Caco-2 (cell line): ENCODE data around the gene PCDHGA12. TPM values are rescaled to one million over a fixed set of nuclear protein-coding genes. Genes with fewer than 3 reads are reported as not detected.

Source experiments
- BruUV-seq: library from RNA; stranded (reverse); fragments of 400-500 nt; replicated peaks from 2 replicates; lab custom pipeline; 2021; lab: Mats Ljungman, UMichigan
- CTCF ChIA-PET: fragments of 300-600 bp; sonication (Branson Sonifier 250); formaldehyde crosslinking; loops from one replicate; lab custom pipeline; 2022; ENCODE audit warnings: antibody characterized with exemption; lab: Charles Lee
- POLR2A ChIA-PET: fragments of 300-600 bp; sonication (Branson Sonifier 250); formaldehyde crosslinking; loops from one replicate; lab custom pipeline; 2022; ENCODE audit warnings: antibody characterized with exemption; lab: Charles Lee
- DNase-seq, 2 experiments: peaks; one replicate each; pipeline versions ENCODE4 v3.0.0 to v3.0.0-alpha.2; 2020 to 2022
- H3K27me3 ChIP-seq: replicated peaks from 2 replicates; pipeline ENCODE4 v1.6.0; 2011; ENCODE audit warnings: low read length; ENCODE audit not compliant: control insufficient read depth, insufficient read depth
- H3K36me3 ChIP-seq: 2 replicates; pipeline ENCODE4 v1.5.1; 2011; ENCODE audit warnings: low read length; ENCODE audit not compliant: control insufficient read depth, insufficient read depth
- H3K4me1 ChIP-seq: fragments of 250-450 bp; sonication (Bioruptor Pico); 2 replicates; pipeline ENCODE4 v1.5.1; 2020; ENCODE audit warnings: mild to moderate bottlenecking
- H3K4me3 ChIP-seq: 2 replicates; pipeline ENCODE4 v1.5.1; 2011; ENCODE audit warnings: low read depth, mild to moderate bottlenecking, control low read depth, low read length
- H3K9me3 ChIP-seq: fragments of 250-450 bp; sonication (Bioruptor Pico); 2 replicates; pipeline ENCODE4 v1.5.1; 2020; ENCODE audit warnings: mild to moderate bottlenecking, moderate library complexity
- H3K27ac Mint-ChIP-seq: one replicate; pipeline ENCODE4 v1.8.0; 2022; ENCODE audit warnings: mixed read lengths; ENCODE audit not compliant: unreplicated experiment
- H3K27me3 Mint-ChIP-seq: one replicate; pipeline ENCODE4 v1.8.0; 2022; ENCODE audit warnings: mixed read lengths; ENCODE audit not compliant: insufficient read depth, unreplicated experiment
- H3K36me3 Mint-ChIP-seq: one replicate; pipeline ENCODE4 v1.8.0; 2022; ENCODE audit warnings: mild to moderate bottlenecking, mixed read lengths; ENCODE audit not compliant: insufficient read depth, unreplicated experiment
- H3K4me1 Mint-ChIP-seq: one replicate; pipeline ENCODE4 v1.8.0; 2022; ENCODE audit warnings: low read depth, mixed read lengths; ENCODE audit not compliant: unreplicated experiment
- H3K4me3 Mint-ChIP-seq: one replicate; pipeline ENCODE4 v1.8.0; 2022; ENCODE audit warnings: mild to moderate bottlenecking, moderate library complexity, mixed read lengths; ENCODE audit not compliant: unreplicated experiment
- H3K9me3 Mint-ChIP-seq: one replicate; pipeline ENCODE4 v1.8.0; 2022; ENCODE audit warnings: mixed read lengths; ENCODE audit not compliant: unreplicated experiment
- intact Hi-C: fragments of 100-400 bp; cut with micrococcal nuclease; formaldehyde crosslinking; loops from one replicate; pipeline ENCODE4 v1.10.0; 2022; ENCODE audit not compliant: unreplicated experiment
- total RNA-seq: library from RNA; stranded (reverse); gene quantifications from 2 replicates; pipeline ENCODE4 v1.2.3, GENCODE V29; 2022
- TF ChIP-seq, protein P1 (sequence below), 2 experiments: fragments of 200-600 bp in 1 of 2; IDR thresholded peaks; 1 replicate in 1 of 2; 2 replicates in 1 of 2; pipeline versions ENCODE4 v1.5.1 to v1.8.0; 2011 to 2022; ENCODE audit warnings: antibody characterized with exemption in 1 of 2, control low read depth in 1 of 2, inconsistent platforms in 1 of 2, low read depth in 1 of 2, low read length in 1 of 2, mild to moderate bottlenecking in 1 of 2, moderate library complexity in 1 of 2; ENCODE audit not compliant: insufficient read depth in 1 of 2, severe bottlenecking in 1 of 2, unreplicated experiment in 1 of 2

The PCDHGA12 gene
- total RNA-seq, 1 experiment from 2014 or later: 0.52 TPM

DNA sequence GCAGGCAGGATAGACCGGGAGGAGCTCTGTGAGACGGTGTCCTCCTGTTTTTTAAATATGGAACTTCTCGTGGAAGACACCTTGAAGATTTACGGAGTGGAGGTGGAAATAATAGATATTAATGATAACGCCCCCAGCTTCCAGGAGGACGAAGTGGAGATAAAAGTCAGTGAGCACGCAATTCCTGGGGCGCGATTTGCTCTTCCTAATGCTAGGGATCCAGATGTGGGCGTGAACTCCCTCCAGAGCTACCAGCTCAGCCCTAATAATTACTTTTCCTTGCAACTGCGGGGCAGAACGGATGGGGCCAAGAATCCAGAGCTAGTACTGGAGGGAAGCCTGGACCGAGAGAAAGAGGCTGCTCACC is 8.8 kb upstream of the PCDHGA12 start:
- DNase-seq: no peak
- H3K27me3 ChIP-seq: no peaks in the 10 kb centered on the region
- no peaks in the 10 kb centered on the region for H3K36me3 ChIP-seq
- no peaks in the 10 kb centered on the region for H3K4me1 ChIP-seq
- H3K27ac Mint-ChIP-seq: no peak overlapping the region
- no TSS peak for BruUV-seq
- no peaks in the 10 kb centered on the region for H3K27me3 Mint-ChIP-seq
- H3K4me1 Mint-ChIP-seq: no peaks in the 10 kb centered on the region
- TF ChIP-seq, protein P1, sequence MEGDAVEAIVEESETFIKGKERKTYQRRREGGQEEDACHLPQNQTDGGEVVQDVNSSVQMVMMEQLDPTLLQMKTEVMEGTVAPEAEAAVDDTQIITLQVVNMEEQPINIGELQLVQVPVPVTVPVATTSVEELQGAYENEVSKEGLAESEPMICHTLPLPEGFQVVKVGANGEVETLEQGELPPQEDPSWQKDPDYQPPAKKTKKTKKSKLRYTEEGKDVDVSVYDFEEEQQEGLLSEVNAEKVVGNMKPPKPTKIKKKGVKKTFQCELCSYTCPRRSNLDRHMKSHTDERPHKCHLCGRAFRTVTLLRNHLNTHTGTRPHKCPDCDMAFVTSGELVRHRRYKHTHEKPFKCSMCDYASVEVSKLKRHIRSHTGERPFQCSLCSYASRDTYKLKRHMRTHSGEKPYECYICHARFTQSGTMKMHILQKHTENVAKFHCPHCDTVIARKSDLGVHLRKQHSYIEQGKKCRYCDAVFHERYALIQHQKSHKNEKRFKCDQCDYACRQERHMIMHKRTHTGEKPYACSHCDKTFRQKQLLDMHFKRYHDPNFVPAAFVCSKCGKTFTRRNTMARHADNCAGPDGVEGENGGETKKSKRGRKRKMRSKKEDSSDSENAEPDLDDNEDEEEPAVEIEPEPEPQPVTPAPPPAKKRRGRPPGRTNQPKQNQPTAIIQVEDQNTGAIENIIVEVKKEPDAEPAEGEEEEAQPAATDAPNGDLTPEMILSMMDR (IDR thresholded peaks at IDR 0.05; ENCODE audit: insufficient read depth in 1 of 2, low read depth in 1 of 2, low read length in 1 of 2, severe bottlenecking in 1 of 2, unreplicated experiment in 1 of 2): no peak
- no peak overlapping the region for H3K4me3 ChIP-seq
- POLR2A ChIA-PET: interaction anchor here (0.6 kb wide), 1 partner anchor 101 kb away, joined by 4 read pairs; no protein-coding TSS in a partner anchor
- peaks cover 14% of the 10 kb centered on the region for H3K9me3 Mint-ChIP-seq
- intact Hi-C loops: no loop called here
- H3K4me3 Mint-ChIP-seq: no peak overlapping the region
- H3K36me3 Mint-ChIP-seq: peaks cover 27% of the 10 kb centered on the region
- CTCF ChIA-PET: no interaction called here
- H3K9me3 ChIP-seq: peaks cover 14% of the 10 kb centered on the region; the same call in 1 of the 2 replicates

DNA sequence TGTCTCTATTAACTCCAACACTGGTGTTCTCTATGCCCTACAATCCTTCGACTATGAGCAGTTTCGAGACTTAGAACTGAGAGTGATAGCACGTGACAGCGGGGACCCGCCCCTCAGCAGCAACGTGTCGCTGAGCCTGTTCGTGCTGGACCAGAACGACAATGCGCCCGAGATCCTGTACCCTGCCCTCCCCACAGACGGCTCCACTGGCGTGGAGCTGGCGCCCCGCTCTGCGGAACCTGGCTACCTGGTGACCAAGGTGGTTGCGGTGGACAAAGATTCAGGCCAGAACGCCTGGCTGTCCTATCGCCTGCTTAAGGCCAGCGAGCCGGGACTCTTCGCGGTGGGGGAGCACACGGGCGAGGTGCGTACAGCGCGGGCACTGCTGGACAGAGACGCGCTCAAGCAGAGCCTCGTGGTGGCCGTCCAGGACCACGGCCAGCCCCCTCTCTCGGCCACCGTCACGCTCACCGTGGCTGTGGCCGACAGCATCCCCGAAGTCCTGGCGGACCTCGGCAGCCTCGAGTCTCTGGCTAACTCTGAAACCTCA is 7.5 kb upstream of the PCDHGA12 start:
- H3K4me3 Mint-ChIP-seq: no peak overlapping the region
- POLR2A ChIA-PET: no interaction called here
- H3K36me3 Mint-ChIP-seq: peaks cover 24% of the 10 kb centered on the region
- peaks cover 13% of the 10 kb centered on the region for H3K9me3 Mint-ChIP-seq
- no peak overlapping the region for H3K27ac Mint-ChIP-seq
- CTCF ChIA-PET: no interaction called here
- H3K4me1 Mint-ChIP-seq: no peaks in the 10 kb centered on the region
- no TSS peak for BruUV-seq
- intact Hi-C loops: no loop called here
- H3K27me3 Mint-ChIP-seq: no peaks in the 10 kb centered on the region
- Histone ChIP-seq H3K4me3 (no peak overlapping the region), H3K9me3 (peaks cover 9% of the 10 kb centered on the region; the same call in 1 of the 2 replicates), H3K27me3 (no peaks in the 10 kb centered on the region), H3K36me3 (no peaks in the 10 kb centered on the region), H3K4me1 (no peaks in the 10 kb centered on the region)
- no peak for DNase-seq
- TF ChIP-seq, protein P1 (IDR thresholded peaks at IDR 0.05; ENCODE audit: insufficient read depth in 1 of 2, low read depth in 1 of 2, low read length in 1 of 2, severe bottlenecking in 1 of 2, unreplicated experiment in 1 of 2): no peak

DNA sequence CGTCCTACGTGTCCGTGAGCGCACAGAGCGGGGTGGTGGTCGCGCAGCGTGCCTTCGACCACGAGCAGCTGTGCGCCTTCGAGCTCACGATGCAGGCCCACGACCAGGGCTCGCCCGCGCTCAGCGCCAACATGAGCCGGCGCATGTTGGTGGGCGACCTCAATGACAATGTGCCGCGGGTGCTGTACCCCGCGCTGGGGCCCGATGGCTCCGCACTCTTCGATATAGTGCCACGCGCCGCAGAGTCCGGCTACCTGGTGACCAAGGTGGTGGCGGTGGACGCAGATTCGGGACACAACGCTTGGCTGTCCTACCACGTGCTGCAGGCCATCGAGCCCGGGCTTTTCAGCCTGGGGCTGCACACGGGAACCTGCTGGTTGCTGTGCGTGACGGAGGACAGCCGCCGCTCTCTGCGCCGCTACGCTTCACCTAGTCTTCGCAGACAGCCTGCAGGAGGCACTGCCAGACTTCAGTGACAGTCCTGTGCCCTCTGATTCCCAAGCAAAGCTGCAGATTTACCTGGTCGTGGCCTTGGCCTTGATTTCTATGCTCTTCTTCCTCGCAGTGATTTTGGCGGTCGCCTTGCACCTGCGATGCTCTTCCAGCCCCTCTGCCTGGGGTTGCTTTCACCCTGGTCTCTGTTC is 2.4 kb upstream of the PCDHGA12 start:
- H3K4me1 ChIP-seq: no peaks in the 10 kb centered on the region
- peaks cover 10% of the 10 kb centered on the region; the same call in 1 of the 2 replicates for H3K9me3 ChIP-seq
- BruUV-seq: no TSS peak
- peaks cover 2% of the 10 kb centered on the region for H3K36me3 Mint-ChIP-seq
- no peak overlapping the region for H3K4me3 ChIP-seq
- H3K36me3 ChIP-seq: no peaks in the 10 kb centered on the region
- DNase-seq: no peak
- no peaks in the 10 kb centered on the region for H3K27me3 ChIP-seq
- no peaks in the 10 kb centered on the region for H3K27me3 Mint-ChIP-seq
- TF ChIP-seq, protein P1 (IDR thresholded peaks at IDR 0.05; ENCODE audit: insufficient read depth in 1 of 2, low read depth in 1 of 2, low read length in 1 of 2, severe bottlenecking in 1 of 2, unreplicated experiment in 1 of 2): no peak
- ChIA-PET POLR2A (no interaction called here), CTCF (interaction anchor here (0.6 kb wide), 1 partner anchor 587 kb away, joined by 3 read pairs; no protein-coding TSS in a partner anchor)
- no peak overlapping the region for H3K27ac Mint-ChIP-seq
- no peak overlapping the region for H3K4me3 Mint-ChIP-seq
- intact Hi-C loops: no loop called here
- no peaks in the 10 kb centered on the region for H3K4me1 Mint-ChIP-seq
- H3K9me3 Mint-ChIP-seq: peaks cover 30% of the 10 kb centered on the region
